ENCODE results near the gene CSNK1G1.

GRCh38 chr15:64209680-64210334 lies 146.2 kb downstream of the CSNK1G1 start:
- peak; percentile 46 for TF ChIP-seq CTCF (IDR thresholded peaks at IDR 0.05; ENCODE audit: insufficient read depth, low read depth, low read length)
- TF ChIP-seq EZH2 (IDR thresholded peaks at IDR 0.05; ENCODE audit: insufficient read depth, low read length): no peak
